Naive thymus-derived CD8-positive, alpha-beta T cell (primary cell): Measurements from ENCODE around the gene MCM3. TPM values are rescaled to one million over a fixed set of nuclear protein-coding genes. Genes with fewer than 3 reads are reported as not detected.

Source experiments
- ATAC-seq, 2 donors: fragments of 150-1000 bp; cut with Tn5 transposase in 1 of 2; sonication (Bioruptor Pico), chemical (Tn5 transposase) in 1 of 2; 1 replicate in 1 of 2; 2 replicates in 1 of 2; pipeline ENCODE4 v1.10.0; 2021; ENCODE audit warnings: mild to moderate bottlenecking in 2 of 2, moderate library complexity in 2 of 2
- POLR2A ChIA-PET: fragments of 350-600 bp; sonication (Branson Sonifier 250); formaldehyde crosslinking; loops from one replicate; lab custom pipeline; 2021; ENCODE audit warnings: antibody characterized with exemption; lab: Charles Lee
- DNase-seq, 10 donors: peaks; one replicate each; pipeline versions ENCODE4 v3.0.0 to v3.0.0-alpha.2; 2020 to 2022
- H3K27ac Mint-ChIP-seq, 10 donors: one replicate each; pipeline ENCODE4 v1.8.0; 2020 to 2022; ENCODE audit warnings: mild to moderate bottlenecking in 10 of 10, mixed read lengths in 10 of 10, moderate library complexity in 4 of 10, inconsistent platforms in 1 of 10
- H3K27me3 Mint-ChIP-seq, 5 donors: one replicate each; pipeline ENCODE4 v1.8.0; 2021 to 2022; ENCODE audit warnings: mixed read lengths in 5 of 5
- H3K36me3 Mint-ChIP-seq, 3 donors: one replicate each; pipeline ENCODE4 v1.8.0; 2020 to 2022; ENCODE audit warnings: mixed read lengths in 3 of 3, mild to moderate bottlenecking in 2 of 3, inconsistent platforms in 1 of 3
- H3K4me1 Mint-ChIP-seq, 4 donors: one replicate each; pipeline ENCODE4 v1.8.0; 2021 to 2022; ENCODE audit warnings: mixed read lengths in 4 of 4
- H3K4me3 Mint-ChIP-seq, 10 donors: one replicate each; pipeline ENCODE4 v1.8.0; 2020 to 2022; ENCODE audit warnings: mild to moderate bottlenecking in 10 of 10, mixed read lengths in 10 of 10, moderate library complexity in 6 of 10, inconsistent platforms in 1 of 10
- H3K9me3 Mint-ChIP-seq, 9 donors: one replicate each; pipeline ENCODE4 v1.8.0; 2020 to 2022; ENCODE audit warnings: mixed read lengths in 9 of 9, mild to moderate bottlenecking in 3 of 9, inconsistent platforms in 1 of 9, moderate library complexity in 1 of 9
- polyA plus RNA-seq, 3 donors: library from polyadenylated mRNA; unstranded; fragments of 300-500 nt; fragmentation: Illumina TruSeq; gene quantifications; one replicate each; pipeline ENCODE4 v1.2.3, GENCODE V29; 2021
- total RNA-seq, 8 experiments: library from RNA in 2 of 8; stranded (reverse) in 2 of 8; gene quantifications; one replicate each; pipeline ENCODE4 v1.2.3 and lab custom pipeline; 2021 to 2026

MCM3 gene
- 10 to 100 TPM; 47.4 to 48.9 TPM for total RNA-seq
- polyA plus RNA-seq: 10 to 100 TPM; 45.5 to 63.5 (median 57.7) TPM
- total RNA-seq (lab: John Stamatoyannopoulos, UW): 40.3 to 227 (median 95.2) reads per million in 6 experiments

- Mint-ChIP-seq H3K4me1 (peaks cover 12 to 46% (median 35%) of the 10 kb centered on the region in 4 donors), H3K27me3 (no peaks in the 10 kb centered on the region), H3K4me3 (peak within 1 kb of the TSS in 6 of 10 donors; percentile 27 to 72 (median 62)), H3K36me3 (peaks cover 0 to 34% (median 21%) of the 10 kb centered on the region in 3 donors), H3K27ac (peak within 1 kb of the TSS in 4 of 10 donors; percentile 19 to 65 (median 46)), H3K9me3 (no peaks in the 10 kb centered on the region)
- ATAC-seq (peak; percentile 94), DNase-seq (peak; percentile 79 to 98 (median 95))
- POLR2A ChIA-PET: interaction anchor here (0.6 to 7.8 kb wide), 22 partner anchors 9 to 379 kb away, joined by 3 to 108 read pairs (median 4); partner anchors contain the start of genes EFHC1 and PAQR8
Observed at GRCh38 chr6:52284460-52285176, at the start of gene MCM3. TSS of gene MCM3 (minus strand) at chr6:52284742. CDS start at chr6:52284674, 68 bp downstream.

GRCh38 chr6:52333840-52334200 is 49.3 kb upstream of the MCM3 start:
- Mint-ChIP-seq H3K27ac (peak overlapping the region; percentile 86 to 99 (median 92)), H3K4me3 (peak overlapping the region; percentile 23 to 77 (median 74)), H3K36me3 (no peaks in the 10 kb centered on the region), H3K9me3 (no peaks in the 10 kb centered on the region), H3K4me1 (peaks cover 47 to 78% (median 65%) of the 10 kb centered on the region in 4 donors), H3K27me3 (no peaks in the 10 kb centered on the region)
- POLR2A ChIA-PET: interaction anchor here (0.7 to 5.6 kb wide), 11 partner anchors 12 to 56 kb away, joined by 3 to 36 read pairs (median 4); partner anchors contain the start of genes MCM3 and PAQR8
- DNase-seq (peak in 4 of 10 donors; percentile 34 to 67 (median 48)), ATAC-seq (peak; percentile 87 to 91)

DNA sequence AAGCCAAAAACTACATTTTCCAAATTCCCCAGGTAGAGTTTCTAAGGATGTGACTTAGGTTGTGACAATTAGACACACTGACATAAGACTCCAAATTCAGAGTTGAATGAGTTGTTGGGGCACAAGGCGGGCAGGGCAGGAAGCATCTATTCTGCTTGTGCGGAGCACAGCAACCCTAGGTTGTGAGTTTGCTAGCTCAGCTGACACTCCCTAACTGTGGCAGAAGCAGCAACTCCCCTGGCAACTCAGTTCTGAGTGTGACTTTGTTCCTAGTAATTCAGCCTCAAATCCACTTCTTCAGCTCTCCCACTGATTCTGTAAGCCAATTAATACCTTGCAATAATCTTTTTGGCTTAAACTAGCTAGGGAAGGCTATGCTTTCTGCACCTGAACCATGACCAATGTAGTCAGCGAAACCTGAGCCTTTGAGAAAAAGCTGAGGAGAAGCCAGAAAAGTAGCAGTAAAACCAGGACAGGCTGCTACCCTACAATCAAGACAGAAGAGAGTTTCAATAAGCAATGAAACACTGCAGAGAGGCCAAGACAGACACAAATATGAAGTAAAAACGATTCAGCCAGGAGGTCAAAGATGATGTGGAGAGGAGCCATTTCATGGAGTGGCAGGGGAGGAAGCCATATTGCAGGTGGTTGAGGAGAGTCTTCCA is 47.4 kb upstream of the MCM3 start:
- Mint-ChIP-seq H3K27ac (peak overlapping the region; percentile 61 to 95 (median 86)), H3K9me3 (no peaks in the 10 kb centered on the region), H3K27me3 (no peaks in the 10 kb centered on the region), H3K4me3 (peak overlapping the region in 8 of 10 donors; percentile 8 to 78 (median 46)), H3K36me3 (no peaks in the 10 kb centered on the region), H3K4me1 (peaks cover 36 to 69% (median 51%) of the 10 kb centered on the region in 4 donors)
- ATAC-seq (peak; percentile 26 to 36), DNase-seq (no peak)
- POLR2A ChIA-PET: interaction anchor here (0.5 to 1.8 kb wide), 6 partner anchors 18 to 35 kb away, joined by 3 to 4 read pairs (median 3); no protein-coding TSS in a partner anchor

- no peaks in the 10 kb centered on the region for H3K36me3 Mint-ChIP-seq
- H3K4me3 Mint-ChIP-seq: no peak overlapping the region
- DNase-seq (no peak), ATAC-seq (no peak)
- no peaks in the 10 kb centered on the region for H3K27me3 Mint-ChIP-seq
- peak overlapping the region in 1 of 10 donors; percentile 3 for H3K27ac Mint-ChIP-seq
- peaks cover 27 to 55% (median 47%) of the 10 kb centered on the region in 4 donors for H3K4me1 Mint-ChIP-seq
- H3K9me3 Mint-ChIP-seq: no peaks in the 10 kb centered on the region
- POLR2A ChIA-PET: interaction anchor here (0.8 to 1.4 kb wide), 4 partner anchors 10 to 31 kb away, joined by 3 to 6 read pairs (median 4); partner anchors contain the start of gene PAQR8
Observed at GRCh38 chr6:52330470-52330869, 45.9 kb upstream of the MCM3 start.

- H3K27ac Mint-ChIP-seq: peak overlapping the region in 2 of 10 donors; percentile 27 to 52
- H3K4me3 Mint-ChIP-seq: no peak overlapping the region
Observed at GRCh38 chr6:52328729-52329128, 44.2 kb upstream of the MCM3 start.

DNA sequence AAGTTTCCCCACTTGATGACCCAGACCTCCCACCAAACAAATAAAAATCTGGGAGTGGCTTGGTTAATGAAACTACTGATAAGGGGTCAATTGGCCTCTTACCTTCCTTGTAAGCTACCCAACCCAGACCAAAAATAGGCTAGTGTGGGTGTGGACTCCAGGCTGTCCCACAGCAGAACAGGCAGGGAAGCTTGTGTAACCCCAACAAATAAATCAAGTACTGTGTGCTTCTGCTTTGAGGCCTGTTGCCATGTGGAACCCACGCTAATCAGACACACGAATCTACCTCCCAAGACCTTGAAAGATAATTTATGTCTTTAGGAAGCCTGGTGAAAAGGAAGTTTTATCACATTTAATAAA is 43.7 kb upstream of the MCM3 start:
- POLR2A ChIA-PET: interaction anchor here (0.6 to 1.2 kb wide), 3 partner anchors 18 to 34 kb away, joined by 4 to 5 read pairs (median 4); partner anchors contain the start of gene PAQR8
- no peak for DNase-seq
- peak overlapping the region in 1 of 10 donors; percentile 46 for H3K27ac Mint-ChIP-seq

More at GRCh38 chr6:52328729-52329128, 44.2 kb upstream of the MCM3 start:
- ATAC-seq: no peak
- DNase-seq: no peak
- H3K9me3 Mint-ChIP-seq: no peaks in the 10 kb centered on the region
- H3K4me1 Mint-ChIP-seq: peaks cover 15 to 38% (median 31%) of the 10 kb centered on the region in 4 donors
- POLR2A ChIA-PET: interaction anchor here (0.5 to 1.2 kb wide), 4 partner anchors 10 to 33 kb away, joined by 3 to 5 read pairs (median 4); partner anchors contain the start of gene PAQR8
- no peaks in the 10 kb centered on the region for H3K36me3 Mint-ChIP-seq
- no peaks in the 10 kb centered on the region for H3K27me3 Mint-ChIP-seq

DNA sequence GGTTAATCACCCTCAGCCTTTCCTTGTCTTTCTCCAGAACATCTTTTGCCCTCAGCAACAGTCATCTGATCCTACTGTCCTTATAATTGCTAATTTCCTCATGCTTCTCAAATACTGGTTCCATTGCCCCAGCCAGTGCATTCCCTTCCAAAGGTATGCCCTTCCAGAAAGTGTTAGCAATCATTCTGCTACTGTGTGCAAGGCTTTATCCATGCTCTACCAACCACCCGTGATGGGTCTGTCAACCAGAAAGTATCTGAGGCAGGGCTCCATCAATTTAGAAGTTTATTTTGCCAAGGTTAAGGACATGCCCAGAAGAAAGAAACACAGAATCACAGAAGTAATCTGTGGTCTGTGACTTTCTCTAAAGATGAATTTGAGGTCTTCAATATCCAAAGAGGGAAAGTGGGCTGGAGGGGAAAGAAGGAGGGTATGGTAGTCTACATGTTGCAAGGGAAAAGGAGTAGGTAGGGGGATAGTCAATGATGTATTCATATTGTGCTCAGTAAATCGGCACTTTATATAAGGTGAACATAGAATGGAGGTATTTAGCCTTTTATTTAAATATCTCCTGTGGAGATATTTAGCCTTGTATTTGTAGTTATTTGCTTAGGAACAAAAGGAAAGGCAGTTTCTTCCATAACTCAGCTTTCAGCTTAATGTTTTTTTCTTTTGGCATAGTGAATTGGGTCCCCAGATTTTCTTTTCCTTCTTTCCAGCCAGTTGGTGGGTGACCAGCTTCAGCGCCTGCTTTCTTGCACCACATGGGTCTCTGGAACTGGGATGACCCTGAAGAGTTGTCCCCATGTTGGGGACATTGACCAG is 42.2 kb upstream of the MCM3 start:
- no peaks in the 10 kb centered on the region for H3K36me3 Mint-ChIP-seq
- no peaks in the 10 kb centered on the region for H3K9me3 Mint-ChIP-seq
- DNase-seq: no peak
- peak overlapping the region in 2 of 10 donors; percentile 36 to 50 for H3K27ac Mint-ChIP-seq
- no peak for ATAC-seq
- H3K27me3 Mint-ChIP-seq: no peaks in the 10 kb centered on the region
- H3K4me3 Mint-ChIP-seq: no peak overlapping the region
- POLR2A ChIA-PET: no interaction called here
- H3K4me1 Mint-ChIP-seq: peaks cover 7 to 25% (median 20%) of the 10 kb centered on the region in 4 donors

More for the DNA sequence above, 43.7 kb upstream of the MCM3 start:
- Mint-ChIP-seq H3K36me3 (no peaks in the 10 kb centered on the region), H3K9me3 (no peaks in the 10 kb centered on the region), H3K27me3 (no peaks in the 10 kb centered on the region), H3K4me1 (peaks cover 14 to 34% (median 27%) of the 10 kb centered on the region in 4 donors), H3K4me3 (no peak overlapping the region)
- no peak for ATAC-seq

DNA sequence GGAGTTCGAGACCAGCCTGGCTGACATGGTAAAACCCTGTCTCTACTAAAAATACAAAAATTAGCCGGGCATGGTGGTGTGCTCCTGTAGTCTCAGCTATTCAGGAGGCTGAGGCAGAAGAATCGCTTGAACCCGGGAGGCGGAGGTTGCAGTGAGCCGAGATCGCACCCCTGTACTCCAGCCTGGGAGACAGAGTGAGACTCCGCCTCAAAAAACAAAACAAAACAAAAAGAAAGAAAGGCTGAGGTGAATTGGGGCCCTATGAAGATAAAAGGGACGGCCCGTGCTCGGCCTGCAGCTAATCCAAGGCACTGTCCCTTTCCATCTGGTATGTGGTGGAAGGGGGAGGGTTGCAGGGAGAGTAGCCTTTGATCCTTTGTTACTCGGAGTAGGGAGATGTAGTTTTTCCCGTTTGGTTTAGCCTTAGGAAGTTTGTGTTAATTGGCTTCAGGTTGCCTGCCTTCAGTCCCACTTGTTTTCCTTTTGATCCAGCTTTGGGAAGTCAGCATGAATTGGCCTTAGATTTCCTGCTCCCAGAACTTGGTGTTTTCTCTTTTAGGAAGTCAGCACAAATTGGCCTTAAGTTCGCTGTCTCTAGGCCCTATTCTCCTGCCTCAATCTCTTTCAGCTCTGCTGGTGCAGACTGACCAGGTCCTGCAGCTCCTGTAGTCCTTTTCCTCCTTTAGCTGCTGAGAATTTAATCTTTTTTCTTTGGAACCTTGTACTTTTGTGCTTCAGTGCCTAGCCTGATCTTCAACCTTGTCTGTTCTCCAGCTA is 41.3 kb upstream of the MCM3 start:
- DNase-seq (no peak), ATAC-seq (no peak)
- Mint-ChIP-seq H3K9me3 (no peaks in the 10 kb centered on the region), H3K27ac (peak overlapping the region in 2 of 10 donors; percentile 27 to 36), H3K36me3 (no peaks in the 10 kb centered on the region), H3K4me3 (no peak overlapping the region), H3K4me1 (peaks cover 5 to 21% (median 17%) of the 10 kb centered on the region in 4 donors), H3K27me3 (no peaks in the 10 kb centered on the region)
- POLR2A ChIA-PET: no interaction called here

- no peak overlapping the region for H3K4me3 Mint-ChIP-seq
- POLR2A ChIA-PET: no interaction called here
- DNase-seq (no peak), ATAC-seq (no peak)
- no peak overlapping the region for H3K27ac Mint-ChIP-seq
- H3K36me3 Mint-ChIP-seq: no peaks in the 10 kb centered on the region
- H3K9me3 Mint-ChIP-seq: no peaks in the 10 kb centered on the region
- no peaks in the 10 kb centered on the region for H3K27me3 Mint-ChIP-seq
- peaks cover 5 to 25% (median 15%) of the 10 kb centered on the region in 4 donors for H3K4me1 Mint-ChIP-seq
Observed at GRCh38 chr6:52324189-52324588, 39.6 kb upstream of the MCM3 start.

GRCh38 chr6:52317841-52318581 is 33.5 kb upstream of the MCM3 start:
- POLR2A ChIA-PET: interaction anchor here (0.7 to 1.0 kb wide), 2 partner anchors 11 to 16 kb away, joined by 3 to 4 read pairs; no protein-coding TSS in a partner anchor
- ATAC-seq (no peak), DNase-seq (no peak)
- Mint-ChIP-seq H3K36me3 (no peaks in the 10 kb centered on the region), H3K4me1 (peaks cover 12 to 36% (median 22%) of the 10 kb centered on the region in 4 donors), H3K27ac (peak overlapping the region in 5 of 10 donors; percentile 17 to 63 (median 49)), H3K9me3 (no peaks in the 10 kb centered on the region), H3K27me3 (no peaks in the 10 kb centered on the region), H3K4me3 (no peak overlapping the region)

DNA sequence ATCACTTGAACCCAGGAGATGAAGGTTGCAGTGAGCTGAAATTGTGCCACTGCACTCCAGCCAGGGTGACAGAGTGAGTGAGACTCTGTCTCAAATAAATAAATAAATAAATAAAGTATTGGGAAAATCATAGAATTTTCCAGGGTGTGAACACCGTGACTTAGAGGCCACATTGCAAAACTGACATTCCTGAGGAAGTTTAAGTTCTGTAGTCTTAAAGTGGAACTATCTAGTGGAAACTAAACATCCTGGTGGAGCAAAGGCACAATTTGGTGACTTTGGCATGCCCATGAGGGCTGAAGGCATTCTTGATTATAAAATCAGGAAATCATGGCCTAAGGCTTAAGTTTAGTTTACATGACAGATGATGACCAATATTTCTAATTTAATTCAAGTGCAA is 32.7 kb upstream of the MCM3 start:
- Mint-ChIP-seq H3K27me3 (no peaks in the 10 kb centered on the region), H3K4me1 (peaks cover 18 to 36% (median 24%) of the 10 kb centered on the region in 4 donors), H3K9me3 (no peaks in the 10 kb centered on the region), H3K36me3 (no peaks in the 10 kb centered on the region), H3K4me3 (no peak overlapping the region), H3K27ac (no peak overlapping the region)
- POLR2A ChIA-PET: no interaction called here
- DNase-seq (no peak), ATAC-seq (no peak)
